Right lobe of liver (tissue), 4 donors: ENCODE measurements around the gene EXOC3L1.

Experiments
- CTCF ChIP-seq, 4 donors: fragments of 200-600 bp in 3 of 4; fragments of 450-650 bp in 1 of 4; IDR thresholded peaks; one replicate each; pipeline versions ENCODE4 v1.5.1 to v1.8.0; 2016 to 2022; ENCODE audit warnings: antibody characterized with exemption in 4 of 4, mild to moderate bottlenecking in 2 of 4
- POLR2A ChIP-seq: fragments of 450-650 bp; IDR thresholded peaks from one replicate; pipeline ENCODE4 v1.6.1; 2017; ENCODE audit warnings: antibody characterized with exemption, mild to moderate bottlenecking
- donor health status: DM: no; HTN: no; CAD: no.
- donor health status: DM: no; HTN: no; CAD: no.
- donor health status: DM: no; HTN: yes; CAD: no.

GRCh38 chr16:67176662-67177061 is 13.3 kb downstream of the EXOC3L1 start:
- no peak for TF ChIP-seq CTCF (IDR thresholded peaks at IDR 0.05)
- TF ChIP-seq POLR2A = no peak
